ENCODE data around the gene ARL13B.

ARL13B gene

DNA sequence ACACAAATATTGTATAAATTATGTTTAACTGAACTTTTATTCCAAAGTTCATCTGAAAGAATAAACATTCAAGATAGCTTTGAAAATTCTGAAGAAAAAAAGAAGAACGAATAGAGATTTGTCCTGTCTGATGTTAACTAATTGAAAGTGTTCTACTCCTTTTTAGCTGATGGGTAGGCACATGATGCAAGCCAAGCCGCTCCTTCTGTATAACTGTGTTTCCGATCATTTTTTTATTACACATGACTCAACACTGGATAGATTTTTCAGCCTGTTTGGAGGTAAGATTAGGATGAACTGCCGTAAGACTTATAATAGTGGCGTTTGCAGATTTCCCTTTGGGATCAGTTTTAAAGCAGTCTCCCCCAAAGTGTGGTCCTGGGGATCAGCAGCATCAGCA lies 101.9 kb downstream of the ARL13B start:
- DNase-seq, result no peak
- in situ Hi-C loops (cut with HindIII; ENCODE audit: low pct_ligation_motif_present, low pct_unique_long_range_greater_than_20kb, low sequenced_read_pairs), result no loop called here

DNA sequence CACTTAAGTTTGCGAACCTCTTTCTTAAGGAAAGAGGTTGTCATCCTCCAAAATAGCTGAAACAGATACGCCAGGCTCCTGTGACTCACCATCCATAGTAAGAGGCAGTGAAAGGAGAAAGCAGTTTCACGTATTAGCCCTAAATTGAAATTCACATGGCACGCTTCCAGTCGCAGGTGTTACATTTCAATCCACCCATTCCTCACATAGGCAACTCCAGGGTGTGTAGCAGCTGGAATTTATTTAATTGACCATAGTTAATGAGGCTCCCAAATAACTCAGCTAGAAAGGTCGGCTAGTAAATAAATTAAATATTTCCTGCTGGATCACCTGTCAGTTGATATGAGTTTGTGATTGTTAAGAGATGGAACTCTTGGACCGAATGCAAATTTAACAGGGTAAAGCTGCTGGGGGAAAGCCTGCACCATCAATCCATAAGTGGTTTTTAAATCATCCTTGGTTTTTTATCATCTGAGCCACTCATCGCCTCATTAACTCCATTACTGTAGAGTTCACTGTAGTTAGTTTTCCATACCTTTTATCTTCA lies 102.5 kb downstream of the ARL13B start:
- in situ Hi-C loops (cut with HindIII; ENCODE audit: low pct_ligation_motif_present, low pct_unique_long_range_greater_than_20kb, low sequenced_read_pairs), result no loop called here
- DNase-seq, result no peak

DNA sequence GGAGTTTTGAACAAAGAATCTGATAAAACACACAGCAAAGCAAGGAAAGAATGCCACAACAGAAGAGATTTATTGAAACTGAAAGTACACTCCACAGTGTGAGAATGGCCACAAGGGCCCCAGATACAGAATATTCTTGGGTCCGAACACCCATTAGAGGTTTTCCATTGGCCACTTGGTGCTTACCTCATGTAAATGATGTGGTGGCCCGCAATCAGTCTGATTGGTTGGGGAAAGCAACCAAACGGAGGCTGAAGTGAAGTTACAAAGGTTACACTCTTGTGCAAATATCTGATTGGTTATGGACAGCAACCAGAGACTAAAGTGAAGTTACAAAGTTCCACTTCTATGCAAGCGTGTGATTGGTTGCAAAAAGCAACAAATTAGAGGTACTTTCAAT lies 103.3 kb downstream of the ARL13B start:
- peak; percentile 11 for DNase-seq
- in situ Hi-C loops (cut with HindIII; ENCODE audit: low pct_ligation_motif_present, low pct_unique_long_range_greater_than_20kb, low sequenced_read_pairs), result no loop called here

DNA sequence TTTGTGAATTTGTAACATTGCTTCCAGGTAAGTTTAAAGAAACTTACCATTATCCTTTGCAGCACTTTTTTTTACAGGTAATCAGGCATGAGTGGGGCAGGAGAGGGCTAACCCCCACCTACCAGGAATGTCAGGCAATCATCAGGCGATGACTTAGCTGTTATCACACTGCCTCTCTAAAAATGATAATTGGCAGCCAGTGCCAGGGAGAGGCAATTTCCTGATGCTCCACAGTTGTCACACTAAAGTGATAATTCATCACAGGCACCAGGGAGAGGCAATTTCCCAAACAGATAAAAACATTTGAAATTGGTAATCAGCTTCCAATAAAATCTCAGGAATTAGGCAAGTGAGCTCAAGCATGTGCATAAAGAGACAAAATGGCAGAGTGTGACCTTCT lies 109.2 kb downstream of the ARL13B start:
- DNase-seq, result no peak
- in situ Hi-C loops (cut with HindIII; ENCODE audit: low pct_ligation_motif_present, low pct_unique_long_range_greater_than_20kb, low sequenced_read_pairs), result no loop called here

DNA sequence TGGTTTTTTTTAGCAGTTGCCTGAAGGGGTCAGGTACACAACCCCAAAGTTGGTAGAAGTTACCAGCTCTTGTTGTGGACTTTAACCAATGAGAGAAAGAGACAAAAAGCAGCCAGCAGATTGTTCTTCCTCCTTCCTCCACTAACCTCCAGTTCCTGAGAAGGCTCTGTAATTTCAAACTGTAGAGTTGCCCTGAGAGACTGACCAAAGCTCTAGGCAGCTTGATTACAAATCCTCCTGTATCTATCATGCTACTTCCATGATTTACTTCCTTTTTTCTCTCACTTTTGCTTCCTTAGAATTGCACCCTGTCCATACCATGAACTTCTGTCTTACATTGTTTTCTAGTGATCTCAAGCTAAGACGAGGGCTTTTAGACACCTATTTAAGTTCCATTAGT lies 112.1 kb downstream of the ARL13B start:
- in situ Hi-C loops (cut with HindIII; ENCODE audit: low pct_ligation_motif_present, low pct_unique_long_range_greater_than_20kb, low sequenced_read_pairs), result no loop called here
- DNase-seq, result no peak

DNA sequence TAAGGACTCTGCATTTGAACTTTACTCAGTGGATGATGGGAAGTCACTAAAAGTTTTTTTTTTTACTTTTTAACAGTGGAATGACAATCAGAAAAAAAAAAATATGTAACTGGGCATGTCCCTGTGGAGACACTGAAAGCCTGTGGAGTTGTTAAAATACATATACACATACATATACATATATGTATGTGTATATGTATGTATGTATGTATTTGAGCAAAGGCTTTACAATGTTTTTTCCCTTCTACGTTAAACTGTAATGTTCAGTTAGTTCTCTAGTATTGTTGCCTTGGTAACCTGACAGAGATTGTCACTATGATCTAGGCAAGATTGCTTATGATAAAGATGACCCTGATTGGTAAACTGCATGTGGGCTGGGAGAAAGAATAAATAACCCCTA lies 113.2 kb downstream of the ARL13B start:
- DNase-seq, result no peak
- in situ Hi-C loops (cut with HindIII; ENCODE audit: low pct_ligation_motif_present, low pct_unique_long_range_greater_than_20kb, low sequenced_read_pairs), result no loop called here

DNA sequence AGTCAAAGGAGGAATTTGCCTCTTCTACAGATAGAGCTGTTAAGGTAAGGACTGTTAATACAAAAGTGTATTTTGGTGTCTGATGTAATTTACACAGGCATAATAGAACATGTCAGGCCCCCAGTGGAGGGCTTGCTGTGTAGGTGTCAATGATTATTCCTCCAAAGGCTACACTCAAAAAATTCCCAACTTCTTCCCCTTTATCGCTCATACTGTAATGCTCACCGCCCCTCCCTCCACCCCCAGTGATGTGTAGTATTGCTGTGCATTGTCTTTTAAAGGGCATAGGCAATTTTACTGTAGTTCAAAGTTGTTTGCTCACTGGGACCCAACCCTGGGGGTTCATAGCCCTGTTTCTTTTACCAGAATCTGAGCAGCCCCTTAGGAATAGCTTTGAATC lies 115.2 kb downstream of the ARL13B start:
- in situ Hi-C loops (cut with HindIII; ENCODE audit: low pct_ligation_motif_present, low pct_unique_long_range_greater_than_20kb, low sequenced_read_pairs), result no loop called here
- no peak for DNase-seq

DNA sequence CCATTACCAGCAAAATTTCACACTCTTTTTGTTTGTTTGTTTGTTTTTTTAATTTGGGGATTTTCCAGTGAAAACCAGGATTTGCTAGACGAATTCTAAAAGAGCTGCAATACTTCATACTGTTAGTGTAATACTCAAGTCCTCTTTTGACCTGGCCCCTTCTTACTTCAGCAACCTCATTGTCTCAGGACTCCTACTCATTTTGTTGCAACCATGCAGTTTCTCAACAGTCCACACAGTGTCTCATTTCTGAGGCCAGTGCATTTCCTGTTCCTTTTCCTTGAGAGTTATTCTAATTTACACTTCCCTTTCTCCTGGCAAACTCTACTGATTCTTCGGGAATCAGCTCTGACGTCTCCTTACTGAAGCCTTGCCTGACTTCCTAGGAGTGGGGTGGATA lies 118.5 kb downstream of the ARL13B start:
- in situ Hi-C loops (cut with HindIII; ENCODE audit: low pct_ligation_motif_present, low pct_unique_long_range_greater_than_20kb, low sequenced_read_pairs), result no loop called here
- no peak for DNase-seq

DNA sequence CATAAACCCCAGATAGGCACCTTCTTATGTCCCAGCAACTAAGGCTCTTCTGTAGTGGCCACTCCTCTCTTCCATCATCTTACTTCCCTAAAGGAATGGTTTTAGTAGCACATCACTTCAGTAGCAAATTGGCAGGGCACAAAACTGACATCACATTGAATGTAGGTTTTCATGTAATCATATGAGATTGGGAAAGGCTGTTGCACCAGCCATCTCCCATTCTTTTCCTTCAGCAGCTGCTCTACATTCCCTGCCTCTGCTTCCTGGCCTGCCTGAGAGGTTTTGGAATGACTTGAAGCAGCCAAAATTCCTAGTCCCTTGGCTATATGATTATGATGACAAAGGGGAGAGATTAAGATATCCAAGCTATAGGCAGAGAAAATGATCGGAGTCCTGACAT lies 119.4 kb downstream of the ARL13B start:
- DNase-seq, result no peak
- in situ Hi-C loops (cut with HindIII; ENCODE audit: low pct_ligation_motif_present, low pct_unique_long_range_greater_than_20kb, low sequenced_read_pairs), result no loop called here

DNA sequence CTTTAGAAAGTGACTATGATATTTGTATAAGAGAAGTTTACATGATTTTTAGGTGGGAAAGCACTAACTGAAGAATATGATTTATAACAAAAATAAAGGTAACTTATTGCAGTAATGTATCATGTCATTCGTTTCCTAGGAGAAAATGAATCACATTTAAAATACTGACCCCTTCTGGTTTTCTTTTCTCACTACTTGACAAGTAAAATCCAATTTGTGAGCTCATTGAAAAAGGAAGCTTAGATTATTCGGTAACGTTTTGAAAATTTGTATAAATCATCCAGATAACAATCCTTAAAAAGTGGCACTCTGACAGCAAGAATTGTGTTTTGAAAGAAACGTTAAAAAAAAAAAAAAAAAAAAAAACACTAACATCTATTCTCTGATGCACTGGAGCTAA lies 121.9 kb downstream of the ARL13B start:
- in situ Hi-C loops (cut with HindIII; ENCODE audit: low pct_ligation_motif_present, low pct_unique_long_range_greater_than_20kb, low sequenced_read_pairs), result no loop called here
- peak; percentile 39 for DNase-seq
